H1 (cell line): ENCODE results near the gene ITPR3. TPM values are rescaled to one million over a fixed set of nuclear protein-coding genes. Genes with fewer than 3 reads are reported as not detected.

Source experiments
- CTCF ChIA-PET: fragments of 300-600 bp; sonication (Branson Sonifier 250); formaldehyde crosslinking; loops from one replicate; lab custom pipeline; 2021; ENCODE audit not compliant: partially characterized antibody; lab: Charles Lee
- POLR2A ChIA-PET: fragments of 300-600 bp; sonication (Branson Sonifier 250); formaldehyde crosslinking; loops from one replicate; lab custom pipeline; 2021; ENCODE audit warnings: inconsistent platforms; ENCODE audit not compliant: partially characterized antibody; lab: Charles Lee
- DNase-seq, 2 experiments: peaks; one replicate each; pipeline versions ENCODE4 v3.0.0 to v3.0.0-alpha.2; 2010 to 2022; ENCODE audit warnings: low spot score in 2 of 2, low read depth in 1 of 2, mixed read lengths in 1 of 2
- FAIRE-seq: peaks from 2 replicates; lab custom pipeline; 2011; peaks lifted over from hg19 to GRCh38; lab: Jason Lieb, UNC
- H2AFZ ChIP-seq: 2 replicates; pipeline ENCODE4 v1.8.1; 2012; ENCODE audit warnings: low read length, inconsistent platforms
- H2AK5ac ChIP-seq: 2 replicates; pipeline ENCODE4 v1.6.1; 2013; ENCODE audit warnings: low read depth, low read length
- H2BK120ac ChIP-seq: replicated peaks from 2 replicates; pipeline ENCODE3; 2013; ENCODE audit warnings: low read depth, low read length, inconsistent platforms
- H2BK12ac ChIP-seq: 2 replicates; pipeline ENCODE4 v1.6.1; 2013; ENCODE audit warnings: low read depth, low read length
- H2BK15ac ChIP-seq: 2 replicates; pipeline ENCODE4 v1.6.1; 2013; ENCODE audit warnings: low read length
- H2BK20ac ChIP-seq: 2 replicates; pipeline ENCODE4 v1.6.1; 2013; ENCODE audit warnings: low read length
- H2BK5ac ChIP-seq: 2 replicates; pipeline ENCODE4 v1.6.1; 2013; ENCODE audit warnings: low read depth, low read length
- H3K14ac ChIP-seq: 2 replicates; pipeline ENCODE4 v1.6.1; 2013; ENCODE audit warnings: inconsistent platforms; ENCODE audit not compliant: insufficient read length
- H3K18ac ChIP-seq: 2 replicates; pipeline ENCODE4 v1.6.1; 2013; ENCODE audit warnings: low read length; ENCODE audit errors: extremely low read depth
- H3K23ac ChIP-seq: 2 replicates; pipeline ENCODE4 v1.6.1; 2013; ENCODE audit warnings: inconsistent platforms; ENCODE audit not compliant: insufficient read length
- H3K23me2 ChIP-seq: 2 replicates; pipeline ENCODE4 v1.6.1; 2013; ENCODE audit warnings: low read depth, low read length
- H3K27ac ChIP-seq: 2 replicates; pipeline ENCODE4 v1.6.1; 2011; ENCODE audit warnings: low read depth, low read length, inconsistent platforms
- H3K27me3 ChIP-seq, 4 experiments: replicated peaks in 1 of 4; 1 replicate in 1 of 4; 2 replicates in 3 of 4; pipeline versions ENCODE4 v1.6.1 to v1.8.1; 2011 to 2013; ENCODE audit warnings: low read length in 3 of 4, mild to moderate bottlenecking in 3 of 4, inconsistent platforms in 2 of 4, mixed read lengths in 2 of 4, moderate library complexity in 1 of 4; ENCODE audit not compliant: control insufficient read depth in 3 of 4, insufficient read depth in 3 of 4; ENCODE audit errors: extremely low read depth in 1 of 4
- H3K36me3 ChIP-seq, 4 experiments: 2 replicates each; pipeline versions ENCODE4 v1.6.1 to v1.8.1; 2011 to 2013; ENCODE audit warnings: mild to moderate bottlenecking in 4 of 4, low read length in 3 of 4, moderate library complexity in 2 of 4, control low read depth in 1 of 4, inconsistent platforms in 1 of 4; ENCODE audit not compliant: insufficient read depth in 4 of 4, control insufficient read depth in 2 of 4
- H3K4ac ChIP-seq: replicated peaks from 2 replicates; pipeline ENCODE3; 2013; ENCODE audit warnings: low read length, low read depth, mixed read lengths, inconsistent platforms; ENCODE audit not compliant: insufficient read length
- H3K4me1 ChIP-seq, 4 experiments: replicated peaks in 1 of 4; 1 replicate in 1 of 4; 2 replicates in 3 of 4; pipeline versions ENCODE4 v1.6.1 to v1.8.1; 2011 to 2013; ENCODE audit warnings: low read length in 3 of 4, inconsistent platforms in 2 of 4, mixed read lengths in 1 of 4; ENCODE audit not compliant: insufficient read depth in 4 of 4, control insufficient read depth in 3 of 4
- H3K4me2 ChIP-seq, 2 experiments: 2 replicates each; pipeline versions ENCODE4 v1.6.1 to v1.8.1; 2011 to 2013; ENCODE audit warnings: low read depth in 2 of 2, low read length in 2 of 2, control low read depth in 1 of 2, inconsistent platforms in 1 of 2, mild to moderate bottlenecking in 1 of 2; ENCODE audit not compliant: insufficient read depth in 1 of 2
- H3K4me3 ChIP-seq, 4 experiments: fragments of 200-600, 300-600 bp in 1 of 4; sonication (generic), shearing (Covaris generic), sonication (Bioruptor Twin) in 1 of 4; 2 replicates each; pipeline versions ENCODE4 v1.5.1 to v1.8.1; 2011 to 2016; ENCODE audit warnings: low read length in 4 of 4, low read depth in 3 of 4, control low read depth in 2 of 4, inconsistent platforms in 2 of 4, mild to moderate bottlenecking in 2 of 4, mixed read lengths in 1 of 4, moderate library complexity in 1 of 4; ENCODE audit not compliant: insufficient read depth in 2 of 4; ENCODE audit errors: extremely low read depth in 1 of 4
- H3K56ac ChIP-seq: replicated peaks from 2 replicates; pipeline ENCODE3; 2013; ENCODE audit warnings: low read depth, mild to moderate bottlenecking, mixed read lengths, low read length, inconsistent platforms; ENCODE audit not compliant: insufficient read length
- H3K79me1 ChIP-seq: 2 replicates; pipeline ENCODE4 v1.6.1; 2013; ENCODE audit warnings: low read depth, low read length, control low read depth
- H3K79me2 ChIP-seq, 2 experiments: 2 replicates each; pipeline versions ENCODE4 v1.6.1 to v1.8.1; 2012 to 2013; ENCODE audit warnings: low read length in 2 of 2, mild to moderate bottlenecking in 2 of 2, inconsistent platforms in 1 of 2; ENCODE audit not compliant: insufficient read depth in 2 of 2, control insufficient read depth in 1 of 2
- H3K9ac ChIP-seq, 4 experiments: replicated peaks in 1 of 4; 1 replicate in 1 of 4; 2 replicates in 3 of 4; pipeline versions ENCODE4 v1.6.1 to v1.8.1; 2011 to 2013; ENCODE audit warnings: low read depth in 3 of 4, low read length in 3 of 4, control low read depth in 2 of 4, mild to moderate bottlenecking in 2 of 4, moderate library complexity in 2 of 4, inconsistent platforms in 1 of 4; ENCODE audit errors: extremely low read depth in 1 of 4
- H3K9me3 ChIP-seq, 2 experiments: 2 replicates each; pipeline versions ENCODE4 v1.6.1 to v1.8.1; 2012 to 2013; ENCODE audit warnings: mild to moderate bottlenecking in 2 of 2, moderate library complexity in 2 of 2, control low read depth in 1 of 2, inconsistent platforms in 1 of 2, low read depth in 1 of 2, low read length in 1 of 2, mixed read lengths in 1 of 2; ENCODE audit not compliant: insufficient read depth in 2 of 2
- H4K20me1 ChIP-seq, 2 experiments: replicated peaks in 1 of 2; 2 replicates each; pipeline versions ENCODE3 to v1.8.1; 2011 to 2013; ENCODE audit warnings: inconsistent platforms in 2 of 2, low read length in 2 of 2, mild to moderate bottlenecking in 1 of 2; ENCODE audit not compliant: insufficient read depth in 2 of 2, control insufficient read depth in 1 of 2
- H4K5ac ChIP-seq: 2 replicates; pipeline ENCODE4 v1.6.1; 2013; ENCODE audit warnings: low read length, low read depth, mixed read lengths, inconsistent platforms; ENCODE audit not compliant: insufficient read length
- H4K8ac ChIP-seq: 2 replicates; pipeline ENCODE4 v1.8.0; 2013; ENCODE audit warnings: mild to moderate bottlenecking, moderate library complexity, low read length, inconsistent platforms; ENCODE audit not compliant: insufficient read depth; ENCODE audit errors: extremely low read depth
- H4K91ac ChIP-seq: replicated peaks from 2 replicates; pipeline ENCODE3; 2013; ENCODE audit warnings: low read length, mixed read lengths, inconsistent platforms; ENCODE audit not compliant: insufficient read length
- BACH1 ChIP-seq: IDR thresholded peaks from 2 replicates; pipeline ENCODE4 v1.6.1; 2012; ENCODE audit warnings: low read length, improper control_type of control experiment
- CREB1 ChIP-seq: IDR thresholded peaks from 2 replicates; pipeline ENCODE4 v1.6.1; 2012; ENCODE audit warnings: inconsistent platforms
- EP300 ChIP-seq, 2 experiments: IDR thresholded peaks; 1 replicate in 1 of 2; 2 replicates in 1 of 2; pipeline ENCODE4 v1.6.1; 2011 to 2012; ENCODE audit warnings: low read depth in 2 of 2, low read length in 2 of 2, mild to moderate bottlenecking in 2 of 2, borderline replicate concordance in 1 of 2, inconsistent platforms in 1 of 2, moderate library complexity in 1 of 2
- KDM1A ChIP-seq: fragments of 200-600, 300-600 bp; sonication (generic); IDR thresholded peaks from 2 replicates; pipeline ENCODE4 v1.7.1; 2016; ENCODE audit warnings: mild to moderate bottlenecking, low read length, borderline replicate concordance
- POU5F1 ChIP-seq: IDR thresholded peaks from 2 replicates; pipeline ENCODE4 v1.6.1; 2011; ENCODE audit warnings: low read depth, mild to moderate bottlenecking, low read length, moderate library complexity
- SRF ChIP-seq: IDR thresholded peaks from 2 replicates; pipeline ENCODE4 v1.6.1; 2011; ENCODE audit warnings: mild to moderate bottlenecking, low read depth, low read length, moderate library complexity
- WGBS, 2 experiments: shearing (Covaris generic) in 1 of 2; methylation state at CpG; one replicate each; pipeline versions ENCODE4 v1.1.6 to v1.1.7; 2013 to 2015; ENCODE audit warnings: low lambda C conversion rate in 2 of 2, mixed read lengths in 2 of 2, inconsistent platforms in 1 of 2, low coverage in 1 of 2, missing lambda C conversion rate in 1 of 2; ENCODE audit not compliant: insufficient replicate concordance in 2 of 2, insufficient coverage in 1 of 2, insufficient read length in 1 of 2; ENCODE audit errors: extremely low coverage in 1 of 2, missing lambda C conversion rate in 1 of 2; 5-methylcytosine and 5-hydroxymethylcytosine counted together
- polyA plus RNA-seq, 7 experiments: library from polyadenylated mRNA; depleted of rRNA in 3 of 7; stranded (reverse) in 5 of 7; unstranded in 2 of 7; fragments of >200 nt in 5 of 7; fragments of 200-250 nt in 2 of 7; gene quantifications; 1 replicate in 5 of 7; 2 replicates in 1 of 7; 4 replicates in 1 of 7; pipeline versions ENCODE4 v1.2.1 to v1.2.3, GENCODE V29; 2011 to 2013; ENCODE audit warnings: missing spikeins in 2 of 7, mixed read lengths in 2 of 7
- total RNA-seq: library from RNA; stranded (reverse); fragmentation: NEBNext Ultra II Directional; extraction: Animal tissue kit (Norgen Biotek cat#: 25700); gene quantifications from 2 replicates; pipeline ENCODE4 v1.2.1, GENCODE V29; 2021
- TF ChIP-seq, protein P1 (sequence below), 3 experiments: IDR thresholded peaks; 1 replicate in 2 of 3; 2 replicates in 1 of 3; pipeline versions ENCODE4 v1.5.1 to v1.6.1; 2011; ENCODE audit warnings: low read length in 3 of 3, mild to moderate bottlenecking in 3 of 3, inconsistent platforms in 2 of 3, low read depth in 1 of 3, moderate library complexity in 1 of 3; ENCODE audit not compliant: insufficient read depth in 1 of 3; ENCODE audit errors: control extremely low read depth in 1 of 3

ITPR3 gene
- total and polyA plus RNA-seq, 2 of the 8 experiments (the other 6 are each of a cell fraction or from before 2014, with no cell fraction given) = 29.1 to 45.7 TPM

GRCh38 chr6:33622456-33623431 is 1.6 kb downstream of the ITPR3 start:
- no peak overlapping the region for H2AFZ ChIP-seq
- H3K27ac ChIP-seq = no peak overlapping the region
- H2BK5ac ChIP-seq = peak overlapping the region; percentile 81; the same call in 1 of the 2 replicates
- no peak overlapping the region for H2BK20ac ChIP-seq
- H4K20me1 ChIP-seq = peaks cover 0 to 14% of the 10 kb centered on the region in 2 experiments
- H2AK5ac ChIP-seq = peak overlapping the region; percentile 41; the same call in 1 of the 2 replicates
- H2BK12ac ChIP-seq = peak overlapping the region; percentile 18; the same call in 1 of the 2 replicates
- POLR2A ChIA-PET = interaction anchor here (1.0 to 4.7 kb wide), 9 partner anchors 8 to 147 kb away, joined by 3 to 28 read pairs (median 4); no protein-coding TSS in a partner anchor
- no peak overlapping the region for H3K14ac ChIP-seq
- 67% methylated on average over 12 of the region's 12 CpGs; no CpG with 5 or more reads in 1 of the 2 experiments for WGBS, 2 experiments
- peak overlapping the region; percentile 83 for H3K18ac ChIP-seq
- DNase-seq (no peak), FAIRE-seq (no peak)
- H4K8ac ChIP-seq = no peak overlapping the region
- peaks cover 6 to 19% (median 13%) of the 10 kb centered on the region in 4 experiments for H3K4me1 ChIP-seq
- no peak overlapping the region for H4K5ac ChIP-seq
- peak overlapping the region; percentile 70 to 85 (median 80) for H3K4me3 ChIP-seq
- no peaks in the 10 kb centered on the region for H3K9me3 ChIP-seq
- H3K4ac ChIP-seq = peak overlapping the region; percentile 41
- H3K4me2 ChIP-seq = peak overlapping the region; percentile 87 to 88
- H3K27me3 ChIP-seq = peaks cover 0 to 3% (median 1%) of the 10 kb centered on the region in 4 experiments; a peak in 3 of 7 replicates
- peak overlapping the region in 1 of 4 experiments; percentile 16; a peak in 2 of 7 replicates for H3K9ac ChIP-seq
- no peak overlapping the region for H3K23ac ChIP-seq
- H2BK15ac ChIP-seq = peak overlapping the region; percentile 46; the same call in 1 of the 2 replicates
- H3K79me2 ChIP-seq = peaks cover 4 to 38% of the 10 kb centered on the region in 2 experiments; a peak in 3 of 4 replicates
- peaks cover 18% of the 10 kb centered on the region for H3K79me1 ChIP-seq
- H3K23me2 ChIP-seq = peaks cover 20% of the 10 kb centered on the region
- H4K91ac ChIP-seq = peak overlapping the region; percentile 61
- CTCF ChIA-PET = interaction anchor here (0.7 to 10.4 kb wide), 18 partner anchors 9 to 327 kb away, joined by 3 to 70 read pairs (median 4); partner anchors contain the start of gene BAK1
- H3K56ac ChIP-seq = no peak overlapping the region
- H3K36me3 ChIP-seq = peaks cover 0 to 2% (median 0%) of the 10 kb centered on the region in 4 experiments; a peak in 2 of 8 replicates
- no peak overlapping the region for H2BK120ac ChIP-seq
- no peak for TF ChIP-seq EP300 (IDR thresholded peaks at IDR 0.05; ENCODE audit: borderline replicate concordance in 1 of 2, low read depth in 2 of 2, low read length in 2 of 2)
- no peak for TF ChIP-seq CREB1
- no peak for TF ChIP-seq POU5F1
- TF ChIP-seq SRF = no peak
- TF ChIP-seq KDM1A = no peak
- no peak for TF ChIP-seq BACH1
- TF ChIP-seq, protein P1, sequence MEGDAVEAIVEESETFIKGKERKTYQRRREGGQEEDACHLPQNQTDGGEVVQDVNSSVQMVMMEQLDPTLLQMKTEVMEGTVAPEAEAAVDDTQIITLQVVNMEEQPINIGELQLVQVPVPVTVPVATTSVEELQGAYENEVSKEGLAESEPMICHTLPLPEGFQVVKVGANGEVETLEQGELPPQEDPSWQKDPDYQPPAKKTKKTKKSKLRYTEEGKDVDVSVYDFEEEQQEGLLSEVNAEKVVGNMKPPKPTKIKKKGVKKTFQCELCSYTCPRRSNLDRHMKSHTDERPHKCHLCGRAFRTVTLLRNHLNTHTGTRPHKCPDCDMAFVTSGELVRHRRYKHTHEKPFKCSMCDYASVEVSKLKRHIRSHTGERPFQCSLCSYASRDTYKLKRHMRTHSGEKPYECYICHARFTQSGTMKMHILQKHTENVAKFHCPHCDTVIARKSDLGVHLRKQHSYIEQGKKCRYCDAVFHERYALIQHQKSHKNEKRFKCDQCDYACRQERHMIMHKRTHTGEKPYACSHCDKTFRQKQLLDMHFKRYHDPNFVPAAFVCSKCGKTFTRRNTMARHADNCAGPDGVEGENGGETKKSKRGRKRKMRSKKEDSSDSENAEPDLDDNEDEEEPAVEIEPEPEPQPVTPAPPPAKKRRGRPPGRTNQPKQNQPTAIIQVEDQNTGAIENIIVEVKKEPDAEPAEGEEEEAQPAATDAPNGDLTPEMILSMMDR (IDR thresholded peaks at IDR 0.05; ENCODE audit: control extremely low read depth in 1 of 3, insufficient read depth in 1 of 3, low read depth in 1 of 3, low read length in 3 of 3) = no peak
